Measurements from ENCODE around the gene LIPT2. TPM values are rescaled to one million over a fixed set of nuclear protein-coding genes. Genes with fewer than 3 reads are reported as not detected.

LIPT2 gene
- total and polyA plus RNA-seq, 4 donors: 0.95 to 1.8 (median 1.0) TPM; not detected in 1

DNA sequence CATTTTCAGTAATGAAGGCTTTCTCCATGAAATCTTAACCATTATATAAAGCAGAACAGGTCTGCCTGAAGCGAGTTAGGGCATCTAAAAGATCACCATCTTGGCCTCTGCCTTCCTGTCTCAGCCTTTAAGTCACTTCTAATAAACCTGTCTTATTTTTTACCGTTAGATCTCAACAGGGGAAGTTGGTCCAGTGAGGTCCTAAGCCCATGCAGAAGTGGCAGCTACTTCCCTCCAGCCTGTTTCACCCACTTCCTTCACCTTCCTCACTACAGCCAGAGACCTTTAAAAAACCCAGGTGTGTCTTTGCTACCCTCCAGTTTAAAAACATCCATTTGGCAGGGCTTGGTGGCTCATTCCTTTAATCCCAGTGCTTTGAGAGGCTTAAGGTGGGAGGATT, 14.1 kb upstream of the LIPT2 start:
- DNase-seq: no peak
- H3K27me3 ChIP-seq (ENCODE audit: control insufficient read depth in 1 of 2, insufficient read depth in 2 of 2, low read length in 1 of 2): no peaks in the 10 kb centered on the region
- H3K4me1 ChIP-seq (ENCODE audit: control insufficient read depth in 1 of 2, insufficient read depth in 2 of 2, low read length in 2 of 2): no peaks in the 10 kb centered on the region
- intact Hi-C loops (cut with DNase I): no loop called here
- 63 to 86% methylated on average over 2 of the region's 2 CpGs for WGBS, 2 donors
- H3K27ac ChIP-seq (ENCODE audit: low read depth in 1 of 2, low read length in 2 of 2): no peak overlapping the region
- no peak overlapping the region for H3K4me3 ChIP-seq (ENCODE audit: low read length in 2 of 2)
- no peaks in the 10 kb centered on the region for H3K36me3 ChIP-seq (ENCODE audit: control insufficient read depth in 1 of 2, insufficient read depth in 2 of 2, low read length in 1 of 2)
- peaks cover 4% of the 10 kb centered on the region for H3K9me3 ChIP-seq (ENCODE audit: control insufficient read depth, low read length)
- no peak for ATAC-seq (ENCODE audit: low FRiP score)

DNA sequence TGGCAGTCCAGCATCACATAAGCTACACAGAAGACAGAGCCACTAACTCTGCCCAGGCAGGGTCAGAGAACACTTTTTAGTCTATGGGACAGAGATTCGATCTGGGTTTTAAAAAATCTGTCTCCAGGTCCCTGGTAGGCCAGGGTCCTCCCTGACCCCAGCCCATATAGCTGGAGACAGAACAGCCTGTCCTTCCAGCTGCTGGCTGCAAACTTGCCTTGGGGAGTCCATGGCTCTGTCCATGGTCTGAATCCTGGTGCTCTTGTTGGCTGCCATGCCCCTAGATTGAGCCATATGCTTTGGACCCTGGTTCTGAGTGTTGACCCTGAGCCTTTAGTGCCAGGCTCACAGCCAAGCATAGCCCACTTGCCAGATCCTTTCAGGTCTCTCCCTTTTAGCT, 13.3 kb upstream of the LIPT2 start:
- intact Hi-C loops (cut with DNase I): no loop called here
- Histone ChIP-seq H3K4me3 (ENCODE audit: low read length in 2 of 2) (no peak overlapping the region), H3K36me3 (ENCODE audit: control insufficient read depth in 1 of 2, insufficient read depth in 2 of 2, low read length in 1 of 2) (no peaks in the 10 kb centered on the region), H3K9me3 (ENCODE audit: control insufficient read depth, low read length) (peaks cover 4% of the 10 kb centered on the region), H3K27me3 (ENCODE audit: control insufficient read depth in 1 of 2, insufficient read depth in 2 of 2, low read length in 1 of 2) (no peaks in the 10 kb centered on the region), H3K4me1 (ENCODE audit: control insufficient read depth in 1 of 2, insufficient read depth in 2 of 2, low read length in 2 of 2) (no peaks in the 10 kb centered on the region), H3K27ac (ENCODE audit: low read depth in 1 of 2, low read length in 2 of 2) (no peak overlapping the region)
- DNase-seq (no peak), ATAC-seq (ENCODE audit: low FRiP score) (no peak)
- 86 to 88% methylated on average over 1 of the region's 1 CpG for WGBS, 2 donors

DNA sequence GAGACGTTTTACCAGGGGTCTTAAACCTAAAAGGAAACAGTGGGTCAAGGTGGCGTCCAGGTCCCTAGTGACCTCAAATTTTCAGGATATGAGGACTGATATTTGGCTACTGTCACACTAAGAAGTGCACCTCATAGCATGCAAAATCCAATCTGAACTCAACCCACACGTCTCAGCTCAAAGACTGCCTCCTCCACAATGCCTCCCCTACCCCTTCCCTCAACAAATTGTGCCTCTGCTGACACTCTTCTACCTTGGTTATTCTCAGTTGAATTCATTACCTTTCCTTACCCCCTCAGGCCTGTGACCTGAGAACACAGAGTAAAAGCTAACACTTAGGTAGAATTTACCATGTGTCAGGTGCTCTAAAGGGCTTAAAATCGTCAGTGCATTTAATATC, 12.4 kb upstream of the LIPT2 start:
- ATAC-seq (ENCODE audit: low FRiP score) (no peak), DNase-seq (no peak)
- H3K9me3 ChIP-seq (ENCODE audit: control insufficient read depth, low read length): peaks cover 2% of the 10 kb centered on the region
- H3K27ac ChIP-seq (ENCODE audit: low read depth in 1 of 2, low read length in 2 of 2): no peak overlapping the region
- no peaks in the 10 kb centered on the region for H3K27me3 ChIP-seq (ENCODE audit: control insufficient read depth in 1 of 2, insufficient read depth in 2 of 2, low read length in 1 of 2)
- no peaks in the 10 kb centered on the region for H3K36me3 ChIP-seq (ENCODE audit: control insufficient read depth in 1 of 2, insufficient read depth in 2 of 2, low read length in 1 of 2)
- H3K4me3 ChIP-seq (ENCODE audit: low read length in 2 of 2): no peak overlapping the region
- no peaks in the 10 kb centered on the region for H3K4me1 ChIP-seq (ENCODE audit: control insufficient read depth in 1 of 2, insufficient read depth in 2 of 2, low read length in 2 of 2)
- intact Hi-C loops (cut with DNase I): no loop called here
- WGBS, 2 donors: 80 to 86% methylated on average over 4 of the region's 4 CpGs

DNA sequence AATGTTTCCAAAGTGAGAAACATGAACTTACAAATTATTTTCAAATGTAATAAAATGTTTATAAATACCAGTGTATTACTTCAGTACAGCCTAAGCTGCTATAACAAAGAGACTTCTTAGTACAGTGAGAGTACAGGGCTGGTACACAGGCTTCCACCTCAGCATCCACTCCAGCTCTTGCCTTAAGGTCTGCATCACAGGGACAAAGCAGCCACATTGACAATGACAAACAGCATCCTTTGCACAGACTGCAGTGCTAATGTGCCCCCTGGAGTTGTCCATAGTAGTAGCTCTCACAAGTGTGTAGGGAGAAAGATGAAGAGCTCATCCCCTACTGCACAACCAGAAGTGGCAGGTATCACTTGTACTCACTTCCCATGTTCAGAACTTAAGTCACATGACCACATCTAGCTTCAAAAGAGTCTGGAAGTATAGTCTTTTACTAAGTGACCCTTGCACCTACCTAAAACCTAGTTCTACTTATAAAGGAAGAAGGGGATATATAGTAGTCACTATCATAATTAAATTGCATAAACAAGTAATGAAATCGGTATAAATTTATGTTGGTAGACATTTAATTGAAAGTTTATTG, 10.7 kb upstream of the LIPT2 start:
- DNase-seq: no peak
- H3K4me3 ChIP-seq (ENCODE audit: low read length in 2 of 2): no peak overlapping the region
- intact Hi-C loops (cut with DNase I): no loop called here
- no peaks in the 10 kb centered on the region for H3K4me1 ChIP-seq (ENCODE audit: control insufficient read depth in 1 of 2, insufficient read depth in 2 of 2, low read length in 2 of 2)
- H3K27ac ChIP-seq (ENCODE audit: low read depth in 1 of 2, low read length in 2 of 2): no peak overlapping the region
- H3K36me3 ChIP-seq (ENCODE audit: control insufficient read depth in 1 of 2, insufficient read depth in 2 of 2, low read length in 1 of 2): no peaks in the 10 kb centered on the region
- H3K9me3 ChIP-seq (ENCODE audit: control insufficient read depth, low read length): peaks cover 2% of the 10 kb centered on the region
- 93 to 97% methylated on average over 1 of the region's 1 CpG for WGBS, 2 donors
- no peaks in the 10 kb centered on the region for H3K27me3 ChIP-seq (ENCODE audit: control insufficient read depth in 1 of 2, insufficient read depth in 2 of 2, low read length in 1 of 2)
- no peak for ATAC-seq (ENCODE audit: low FRiP score)

DNA sequence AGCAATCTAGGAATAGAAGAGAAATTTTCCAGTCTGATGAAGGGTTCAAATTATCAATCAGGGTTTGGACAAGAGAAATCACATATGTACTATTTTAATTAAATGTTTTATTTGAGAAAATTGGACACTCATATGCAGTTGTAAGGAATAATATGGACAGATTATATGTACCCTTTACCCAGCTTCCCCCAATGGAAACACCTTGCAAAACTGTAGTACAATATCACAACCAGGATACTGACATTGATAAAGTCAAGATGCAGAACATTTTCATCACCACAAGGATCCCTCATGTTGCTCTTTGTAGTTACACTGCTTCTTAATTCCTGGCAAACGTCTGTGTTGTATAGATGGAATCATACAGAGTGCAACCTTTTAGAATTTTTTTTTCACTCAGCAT, 1.4 kb upstream of the LIPT2 start:
- H3K27me3 ChIP-seq (ENCODE audit: control insufficient read depth in 1 of 2, insufficient read depth in 2 of 2, low read length in 1 of 2): no peaks in the 10 kb centered on the region
- peaks cover 0 to 2% of the 10 kb centered on the region in 2 donors for H3K4me1 ChIP-seq (ENCODE audit: control insufficient read depth in 1 of 2, insufficient read depth in 2 of 2, low read length in 2 of 2)
- ATAC-seq (ENCODE audit: low FRiP score): no peak
- no peak overlapping the region for H3K4me3 ChIP-seq (ENCODE audit: low read length in 2 of 2)
- intact Hi-C loops (cut with DNase I): loop anchor here in 1 of 2 donors (10.0 kb wide), 1 partner anchor 230 kb away; no protein-coding TSS in a partner anchor
- no peaks in the 10 kb centered on the region for H3K9me3 ChIP-seq (ENCODE audit: control insufficient read depth, low read length)
- whole genome bisulfite sequencing, 2 donors: 90 to 98% methylated on average over 1 of the region's 1 CpG
- DNase-seq: no peak
- no peaks in the 10 kb centered on the region for H3K36me3 ChIP-seq (ENCODE audit: control insufficient read depth in 1 of 2, insufficient read depth in 2 of 2, low read length in 1 of 2)
- no peak overlapping the region for H3K27ac ChIP-seq (ENCODE audit: low read depth in 1 of 2, low read length in 2 of 2)

DNA sequence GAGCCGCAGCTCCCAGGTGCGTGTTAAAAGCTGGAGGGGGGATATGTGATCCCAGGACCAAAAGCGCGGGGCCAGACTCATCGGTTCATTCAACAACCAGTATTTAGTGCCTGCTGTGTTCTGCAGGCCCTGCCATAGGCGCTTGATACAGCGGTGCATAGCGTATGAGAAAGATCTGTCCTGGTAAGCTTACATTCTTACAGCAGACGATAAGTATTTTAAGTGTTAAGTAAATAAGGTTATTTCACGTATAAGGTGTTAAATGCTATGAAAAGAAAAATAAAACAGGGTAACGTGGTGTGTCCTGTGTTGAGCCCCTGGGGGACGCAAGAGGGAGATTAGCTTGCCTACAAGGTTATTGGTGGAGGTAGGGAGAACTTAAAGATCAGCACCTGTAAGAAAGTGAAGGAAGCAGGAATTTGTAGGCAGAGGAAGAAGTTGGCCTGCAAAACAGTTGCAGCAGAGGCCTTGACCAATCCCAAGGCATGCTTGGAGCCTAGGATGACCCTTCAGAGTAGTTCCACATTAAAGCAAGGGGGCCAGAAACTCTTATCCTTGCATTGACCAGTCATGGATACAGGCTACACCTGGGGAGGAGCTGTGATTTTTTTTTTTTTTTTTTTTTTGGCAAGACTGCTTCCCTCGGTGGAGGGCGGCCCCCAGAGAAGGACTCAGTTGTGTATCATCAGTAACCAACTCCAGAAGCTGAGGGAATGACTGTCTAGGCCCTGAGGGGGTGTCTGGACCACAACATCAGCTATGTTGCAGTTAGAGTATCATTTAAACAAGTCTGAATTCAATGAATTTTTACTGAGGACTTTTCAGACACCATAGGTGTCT, 487 bp upstream of the LIPT2 start:
- no peaks in the 10 kb centered on the region for H3K9me3 ChIP-seq (ENCODE audit: control insufficient read depth, low read length)
- peak overlapping the region; percentile 91 to 98 for H3K27ac ChIP-seq (ENCODE audit: low read depth in 1 of 2, low read length in 2 of 2)
- 8 to 10% methylated on average over 14 of the region's 14 CpGs for WGBS, 2 donors
- no peaks in the 10 kb centered on the region for H3K27me3 ChIP-seq (ENCODE audit: control insufficient read depth in 1 of 2, insufficient read depth in 2 of 2, low read length in 1 of 2)
- no peak for DNase-seq
- intact Hi-C loops (cut with DNase I): loop anchor here in 1 of 2 donors (2.0 to 10.0 kb wide), 2 partner anchors 231 to 323 kb away; partner anchors contain the start of genes C2CD3 and PPME1
- H3K36me3 ChIP-seq (ENCODE audit: control insufficient read depth in 1 of 2, insufficient read depth in 2 of 2, low read length in 1 of 2): no peaks in the 10 kb centered on the region
- no peak for ATAC-seq (ENCODE audit: low FRiP score)
- peak overlapping the region; percentile 72 to 79 for H3K4me3 ChIP-seq (ENCODE audit: low read length in 2 of 2)
- peaks cover 0 to 2% of the 10 kb centered on the region in 2 donors for H3K4me1 ChIP-seq (ENCODE audit: control insufficient read depth in 1 of 2, insufficient read depth in 2 of 2, low read length in 2 of 2)

DNA sequence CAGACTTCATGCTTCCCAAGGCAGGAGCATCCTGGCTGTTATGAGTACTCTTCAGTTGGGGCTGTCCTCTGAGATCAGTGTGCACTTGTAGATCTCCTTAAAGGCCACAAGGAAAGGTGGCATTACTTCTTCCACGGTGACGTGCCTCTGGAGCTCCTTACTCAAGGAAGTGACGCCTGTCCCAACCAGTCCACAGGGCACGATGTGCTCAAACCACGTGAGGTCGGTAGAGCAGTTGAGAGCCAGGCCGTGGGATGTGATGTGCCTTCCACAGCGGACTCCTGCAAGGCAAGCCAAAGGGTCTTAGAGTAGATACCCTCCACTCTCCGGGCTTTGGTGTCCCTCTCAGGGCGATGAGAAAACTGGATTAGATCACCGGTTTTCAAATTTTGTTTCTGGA, 1.4 kb downstream of the LIPT2 start:
- Histone ChIP-seq H3K27me3 (ENCODE audit: control insufficient read depth in 1 of 2, insufficient read depth in 2 of 2, low read length in 1 of 2) (no peaks in the 10 kb centered on the region), H3K4me3 (ENCODE audit: low read length in 2 of 2) (no peak overlapping the region), H3K4me1 (ENCODE audit: control insufficient read depth in 1 of 2, insufficient read depth in 2 of 2, low read length in 2 of 2) (peaks cover 0 to 2% of the 10 kb centered on the region in 2 donors), H3K36me3 (ENCODE audit: control insufficient read depth in 1 of 2, insufficient read depth in 2 of 2, low read length in 1 of 2) (no peaks in the 10 kb centered on the region), H3K27ac (ENCODE audit: low read depth in 1 of 2, low read length in 2 of 2) (no peak overlapping the region), H3K9me3 (ENCODE audit: control insufficient read depth, low read length) (peaks cover 2% of the 10 kb centered on the region)
- DNase-seq (no peak), ATAC-seq (ENCODE audit: low FRiP score) (no peak)
- WGBS, 2 donors: 91 to 95% methylated on average over 11 of the region's 11 CpGs
- intact Hi-C loops (cut with DNase I): loop anchor here in 1 of 2 donors (2.0 to 10.0 kb wide), 2 partner anchors 233 to 321 kb away; partner anchors contain the start of genes C2CD3 and PPME1

DNA sequence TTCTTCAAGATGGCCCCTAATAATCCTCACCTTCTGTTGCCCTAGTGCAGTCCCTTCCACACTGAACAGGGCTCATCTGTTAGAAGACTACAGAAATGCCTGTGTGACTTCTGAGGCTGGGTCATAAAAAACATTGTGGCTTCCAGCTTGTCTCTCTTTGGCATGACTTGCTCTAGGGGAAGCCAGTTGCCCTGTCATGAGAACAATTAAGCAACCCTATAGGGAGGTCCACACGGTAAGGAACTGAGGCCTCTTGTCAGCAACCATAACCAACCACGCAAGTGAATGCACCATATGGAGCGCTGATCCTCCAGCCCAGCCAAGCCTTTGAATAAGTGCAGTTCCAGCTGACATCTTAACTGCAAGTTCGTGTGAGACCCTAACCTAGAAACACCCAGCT, 2.6 kb downstream of the LIPT2 start:
- peaks cover 2% of the 10 kb centered on the region for H3K9me3 ChIP-seq (ENCODE audit: control insufficient read depth, low read length)
- intact Hi-C loops (cut with DNase I): loop anchor here in 1 of 2 donors (10.0 kb wide), 1 partner anchor 234 kb away; no protein-coding TSS in a partner anchor
- no peak overlapping the region for H3K4me3 ChIP-seq (ENCODE audit: low read length in 2 of 2)
- no peak overlapping the region for H3K27ac ChIP-seq (ENCODE audit: low read depth in 1 of 2, low read length in 2 of 2)
- WGBS, 2 donors: 87 to 90% methylated on average over 4 of the region's 4 CpGs
- peaks cover 0 to 2% of the 10 kb centered on the region in 2 donors for H3K4me1 ChIP-seq (ENCODE audit: control insufficient read depth in 1 of 2, insufficient read depth in 2 of 2, low read length in 2 of 2)
- H3K27me3 ChIP-seq (ENCODE audit: control insufficient read depth in 1 of 2, insufficient read depth in 2 of 2, low read length in 1 of 2): no peaks in the 10 kb centered on the region
- ATAC-seq (ENCODE audit: low FRiP score) (no peak), DNase-seq (no peak)
- H3K36me3 ChIP-seq (ENCODE audit: control insufficient read depth in 1 of 2, insufficient read depth in 2 of 2, low read length in 1 of 2): no peaks in the 10 kb centered on the region

All from aorta (tissue), 5 donors.